HG02763 (cell line): ENCODE data around the gene FHAD1.

ENCODE experiments used
- ATAC-seq: cut with Tn5 transposase; IDR thresholded peaks from one replicate; pipeline ENCODE4 v1.9.1; 2021; ENCODE audit warnings: mild to moderate bottlenecking, moderate library complexity; ENCODE audit not compliant: unreplicated experiment

FHAD1 gene

GRCh38 chr1:15218287-15219279 is 28.4 kb upstream of the FHAD1 start:
- no peak for ATAC-seq

GRCh38 chr1:15219280-15220023 is 27.6 kb upstream of the FHAD1 start:
- no peak for ATAC-seq

- no peak for ATAC-seq
Observed at GRCh38 chr1:15220024-15220392, 27.0 kb upstream of the FHAD1 start.

- no peak for ATAC-seq
Observed at GRCh38 chr1:15220825-15221431, 26.1 kb upstream of the FHAD1 start.

GRCh38 chr1:15222653-15223303 is 24.2 kb upstream of the FHAD1 start:
- ATAC-seq = no peak

DNA sequence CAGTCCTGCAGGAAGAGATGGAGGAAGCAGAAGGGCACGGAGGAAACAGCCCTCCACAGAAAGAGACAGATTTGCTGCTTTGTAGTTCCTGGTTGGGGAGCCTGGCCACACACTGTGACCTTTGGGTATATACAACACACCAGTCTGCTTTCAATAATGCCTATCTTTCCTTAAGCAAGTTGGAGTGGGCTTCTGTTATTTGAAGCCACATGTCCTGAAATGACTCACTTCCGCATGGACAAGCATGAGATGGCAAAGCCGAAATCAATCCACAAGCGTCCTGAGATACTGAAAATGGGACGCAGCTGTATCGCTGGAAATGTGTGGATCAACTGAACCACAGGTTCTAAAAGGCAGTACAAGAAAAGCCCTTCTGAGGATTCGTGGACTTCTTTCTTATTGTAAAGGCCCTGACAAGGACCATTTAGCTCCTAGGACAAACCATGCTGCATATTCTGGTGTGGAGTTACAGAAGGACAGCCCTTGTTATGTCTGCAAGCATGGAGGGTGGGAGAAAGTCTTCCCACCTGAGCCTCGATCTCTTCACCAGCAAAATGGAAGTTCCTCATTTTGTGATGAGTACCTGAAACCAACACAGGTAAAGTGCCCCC is 22.7 kb upstream of the FHAD1 start:
- ATAC-seq = no peak

GRCh38 chr1:15224974-15225373 is 22.0 kb upstream of the FHAD1 start:
- no peak for ATAC-seq

- ATAC-seq = no peak
Observed at GRCh38 chr1:15225461-15225860, 21.6 kb upstream of the FHAD1 start.

DNA sequence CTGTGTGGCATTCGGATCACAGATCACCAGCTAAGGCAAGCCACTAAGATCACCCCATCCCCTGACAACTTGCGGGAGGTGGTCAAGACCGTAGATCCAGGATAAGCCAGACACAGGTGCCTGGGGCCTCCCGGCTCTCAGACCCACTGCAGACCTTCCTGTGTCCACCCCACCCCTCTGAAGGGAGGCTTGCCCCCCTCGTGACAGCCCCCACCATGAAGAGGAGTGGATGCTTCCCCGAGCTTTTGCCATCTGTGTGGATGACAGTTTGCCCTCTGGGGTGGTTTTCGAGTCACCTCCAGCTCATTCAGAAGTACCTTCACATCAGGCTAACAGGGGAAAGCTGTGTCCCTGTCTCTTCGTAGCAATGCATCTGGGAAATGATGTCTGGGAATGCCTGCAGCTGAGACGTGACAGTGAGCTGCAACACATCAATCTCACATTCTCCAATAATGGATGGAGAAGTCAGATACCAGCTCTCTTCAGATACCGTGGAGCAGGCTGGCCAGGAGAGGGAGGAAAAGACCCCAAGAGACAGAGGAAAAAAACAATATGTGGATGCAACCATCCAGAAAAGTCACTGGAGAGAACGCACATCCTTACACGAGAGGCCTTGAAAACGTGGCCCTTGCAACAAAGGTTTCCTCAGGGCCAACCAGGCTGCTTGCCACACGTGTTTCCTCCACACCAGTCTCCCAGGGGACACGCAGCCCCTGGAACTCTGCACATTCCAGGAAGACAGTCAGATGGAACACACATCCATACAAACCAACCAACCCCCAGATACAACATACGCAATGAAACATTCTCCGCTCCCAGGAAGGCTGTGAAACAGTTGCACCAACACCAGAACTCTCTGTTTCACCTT is 20.4 kb upstream of the FHAD1 start:
- no peak for ATAC-seq

GRCh38 chr1:15229707-15230131 is 17.3 kb upstream of the FHAD1 start:
- no peak for ATAC-seq

DNA sequence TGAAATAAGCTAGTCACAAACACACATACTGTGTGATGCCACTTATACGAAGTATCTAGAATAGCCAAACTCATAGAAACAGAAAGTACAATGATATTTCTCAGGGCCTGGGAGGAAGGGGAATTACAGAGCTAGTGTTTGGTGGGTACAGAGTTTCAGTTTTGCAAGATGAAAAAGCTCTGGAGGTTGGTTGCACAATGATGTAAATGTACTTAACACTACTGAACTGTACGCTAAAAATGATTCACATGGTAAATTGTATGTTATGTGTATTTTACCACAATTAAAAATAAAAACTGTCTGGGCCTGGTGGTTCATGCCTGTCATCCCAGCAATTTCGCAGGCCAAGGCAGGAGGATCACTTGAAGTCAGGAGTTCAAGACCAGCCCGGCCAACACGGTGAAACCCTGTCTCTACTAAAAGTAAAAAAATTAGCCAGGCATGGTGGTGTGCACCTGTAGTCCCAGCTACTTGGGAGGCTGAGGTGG is 15.3 kb upstream of the FHAD1 start:
- ATAC-seq = peak; percentile 61

DNA sequence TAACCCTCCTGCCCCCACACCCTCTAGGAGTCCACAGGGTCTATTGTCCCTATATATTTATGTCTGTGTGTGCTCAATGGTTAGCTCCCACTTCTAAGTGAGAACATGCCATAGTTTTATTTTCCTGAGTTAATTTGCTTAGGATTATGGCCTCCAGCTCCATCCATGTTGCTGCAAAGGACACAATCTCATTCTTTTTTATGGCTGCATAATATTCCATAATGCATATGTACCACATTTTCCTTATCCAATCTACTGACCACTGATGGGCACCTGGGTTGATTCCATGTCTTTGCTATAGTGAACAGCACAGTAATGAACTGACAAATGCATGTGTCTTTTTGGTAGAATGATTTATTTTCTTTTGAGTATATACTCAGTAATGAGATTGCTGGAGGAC is 13.3 kb upstream of the FHAD1 start:
- ATAC-seq = no peak

DNA sequence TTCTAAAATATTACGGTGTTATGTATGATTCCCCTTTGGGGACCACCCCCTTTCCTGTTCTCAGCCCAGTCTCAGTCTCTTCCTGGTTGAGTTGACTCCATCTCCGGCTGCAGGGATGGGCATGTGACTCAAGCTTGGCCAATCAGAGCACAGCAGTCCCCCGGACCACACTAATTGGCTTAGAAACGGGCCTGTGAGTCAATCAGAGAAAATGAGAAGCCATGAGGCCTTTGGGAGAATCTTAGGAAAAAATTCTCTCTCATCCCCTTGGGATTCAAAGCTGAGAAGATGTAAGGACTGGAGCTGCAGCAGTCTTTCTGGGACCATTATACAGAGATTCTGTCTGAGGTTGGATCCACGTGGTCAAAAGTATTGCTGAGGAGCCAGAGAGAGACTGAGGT is 10.7 kb upstream of the FHAD1 start:
- ATAC-seq = no peak

DNA sequence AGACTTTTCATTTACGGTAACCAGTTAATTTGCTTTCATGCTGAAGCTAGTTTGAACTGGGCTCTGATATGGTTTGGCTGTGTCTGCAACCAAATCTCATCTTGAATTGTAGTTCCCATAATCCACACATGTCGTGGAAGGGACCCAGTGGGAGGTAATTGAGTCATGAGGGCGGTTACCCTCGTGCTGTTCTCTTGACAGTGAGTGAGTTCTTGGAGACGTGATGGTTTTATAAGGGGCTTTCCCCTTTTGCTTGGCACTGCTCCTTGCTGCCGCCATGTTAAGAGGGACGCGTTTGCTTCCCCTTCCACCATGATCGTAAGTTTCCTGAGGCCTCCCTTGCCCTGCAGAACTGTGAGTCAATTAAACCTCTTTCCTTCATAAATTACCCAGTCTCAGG is 10.3 kb upstream of the FHAD1 start:
- no peak for ATAC-seq

- ATAC-seq = no peak
Observed at GRCh38 chr1:15238789-15239188, 8.2 kb upstream of the FHAD1 start.

DNA sequence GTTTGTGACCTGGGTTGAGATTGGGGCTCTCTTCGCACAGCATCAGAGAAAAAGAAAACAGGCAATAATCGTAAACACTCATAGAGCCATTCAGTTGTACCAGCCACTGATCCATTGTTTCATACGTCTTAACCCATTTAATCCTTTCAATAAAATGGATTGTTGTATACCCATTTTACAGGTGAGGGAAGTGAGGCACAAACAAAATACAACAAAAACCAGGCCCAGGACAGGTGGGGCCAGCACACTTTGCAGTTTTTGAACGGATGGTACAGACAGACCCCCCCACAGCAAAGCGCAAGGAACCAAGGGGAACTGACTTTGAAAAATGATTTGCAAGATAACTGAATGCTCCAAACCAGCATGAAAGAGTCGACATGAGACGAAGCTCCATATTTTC is 4.3 kb upstream of the FHAD1 start:
- ATAC-seq = no peak

- ATAC-seq = no peak
Observed at GRCh38 chr1:15243275-15244043, 3.6 kb upstream of the FHAD1 start.

DNA sequence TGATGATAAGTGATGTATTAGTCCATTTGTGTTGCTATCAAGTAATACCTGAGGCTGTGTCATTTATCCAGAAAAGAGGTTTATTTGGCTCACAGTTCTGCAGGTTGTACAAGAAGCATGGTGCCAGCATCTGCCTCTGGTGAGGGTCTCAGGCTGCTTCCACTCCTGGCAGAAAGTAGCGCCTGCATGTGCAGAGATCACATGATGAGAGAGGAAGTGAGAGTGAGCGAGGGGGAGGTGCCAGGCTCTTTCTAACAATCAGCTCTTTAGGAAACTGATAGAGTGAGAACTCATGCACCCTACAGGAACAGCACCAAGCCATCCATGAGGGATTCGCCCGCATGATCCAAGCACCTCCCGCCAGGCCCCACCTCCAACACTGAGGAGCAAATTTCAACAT is 2.2 kb upstream of the FHAD1 start:
- no peak for ATAC-seq
